Central memory CD8-positive, alpha-beta T cell (primary cell): ENCODE data around the gene HSD17B12.
A peak's percentile ranks its signal among the peaks of the same experiment; 100 is the strongest.
"Not testable (repeated sequence)": the region's sequence is repeated elsewhere in the genome, so short reads cannot be mapped to it uniquely, and the experiment has no call there.

Source experiments
- ATAC-seq: fragments of 150-1000 bp; cut with Tn5 transposase; replicated peaks from 2 replicates; pipeline ENCODE4 v1.10.0; 2022; ENCODE audit warnings: mild to moderate bottlenecking, moderate FRiP score, moderate number of reproducible peaks; ENCODE audit not compliant: poor library complexity, severe bottlenecking; ENCODE audit errors: extremely low read depth
- DNase-seq, 2 donors: peaks; one replicate each; pipeline ENCODE4 v3.0.0; 2021; ENCODE audit warnings: low spot score in 2 of 2
- H3K27ac Mint-ChIP-seq: one replicate; pipeline ENCODE4 v1.8.0; 2022; ENCODE audit warnings: low read depth, mild to moderate bottlenecking, moderate library complexity, mixed read lengths
- H3K27me3 Mint-ChIP-seq: one replicate; pipeline ENCODE4 v1.8.0; 2022; ENCODE audit warnings: mixed read lengths
- H3K36me3 Mint-ChIP-seq: one replicate; pipeline ENCODE4 v1.8.0; 2022; ENCODE audit warnings: mild to moderate bottlenecking, moderate library complexity, mixed read lengths; ENCODE audit not compliant: insufficient read depth
- H3K4me1 Mint-ChIP-seq: one replicate; pipeline ENCODE4 v1.8.0; 2022; ENCODE audit warnings: mixed read lengths
- H3K4me3 Mint-ChIP-seq: one replicate; pipeline ENCODE4 v1.8.0; 2022; ENCODE audit warnings: mild to moderate bottlenecking, moderate library complexity, mixed read lengths
- H3K9me3 Mint-ChIP-seq: one replicate; pipeline ENCODE4 v1.8.0; 2022; ENCODE audit warnings: mixed read lengths

HSD17B12 gene

GRCh38 chr11:43663018-43663417 is 17.5 kb upstream of the HSD17B12 start:
- H3K9me3 Mint-ChIP-seq, H3K27ac Mint-ChIP-seq, DNase-seq: not testable (repeated sequence)

DNA sequence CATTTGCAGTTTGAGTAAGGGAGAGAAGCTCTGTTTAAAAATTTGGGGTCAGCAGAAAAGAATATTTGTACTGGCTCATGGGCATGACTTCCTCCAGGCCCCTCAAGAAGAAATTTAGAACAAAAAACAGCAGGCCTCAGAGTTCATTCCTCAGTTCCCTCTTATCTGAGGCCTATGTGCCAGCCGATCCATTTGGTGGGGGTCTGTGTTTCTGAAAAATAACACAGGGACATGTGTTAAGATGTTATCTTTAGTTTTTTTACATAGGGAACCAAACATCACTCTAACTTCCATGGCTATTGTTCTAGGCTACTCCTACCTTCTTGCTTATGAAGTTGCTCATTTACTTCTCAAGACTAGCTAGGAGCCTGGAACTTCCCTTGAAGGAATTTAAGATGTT is 16.2 kb upstream of the HSD17B12 start:
- no peak for ATAC-seq
- Mint-ChIP-seq H3K9me3 (no peaks in the 10 kb centered on the region), H3K4me1 (no peaks in the 10 kb centered on the region), H3K4me3 (no peak overlapping the region), H3K27ac (no peak overlapping the region), H3K27me3 (peaks cover 49% of the 10 kb centered on the region), H3K36me3 (peaks cover 2% of the 10 kb centered on the region)
- DNase-seq: no peak

More at GRCh38 chr11:43663018-43663417, 17.5 kb upstream of the HSD17B12 start:
- H3K4me3 Mint-ChIP-seq, H3K36me3 Mint-ChIP-seq, ATAC-seq, H3K4me1 Mint-ChIP-seq: not testable (repeated sequence)
- peaks cover 55% of the 10 kb centered on the region for H3K27me3 Mint-ChIP-seq

GRCh38 chr11:43671284-43671683 is 9.3 kb upstream of the HSD17B12 start:
- H3K9me3 Mint-ChIP-seq, H3K36me3 Mint-ChIP-seq, DNase-seq, H3K4me1 Mint-ChIP-seq, H3K4me3 Mint-ChIP-seq, H3K27ac Mint-ChIP-seq, ATAC-seq: not testable (repeated sequence)
- H3K27me3 Mint-ChIP-seq: peaks cover 45% of the 10 kb centered on the region

DNA sequence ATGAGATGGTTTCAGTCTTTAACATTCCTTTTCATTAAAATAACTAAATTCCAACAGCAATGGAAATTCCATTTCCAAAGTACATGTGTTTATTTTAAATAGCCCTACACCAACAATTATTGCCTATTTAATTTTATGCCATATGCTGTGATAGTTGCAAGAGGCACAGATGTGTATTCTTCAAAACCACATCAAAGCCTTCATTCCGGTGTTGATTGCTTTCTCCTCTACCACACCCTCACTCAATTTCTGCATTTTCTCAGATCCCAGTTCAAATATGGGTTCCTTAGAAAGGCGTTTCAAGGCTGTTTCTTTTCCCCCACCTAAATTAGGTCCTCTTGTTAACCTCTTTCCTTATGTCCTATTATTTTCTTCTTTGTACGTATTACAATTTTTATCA is 6.0 kb upstream of the HSD17B12 start:
- no peak for DNase-seq
- no peaks in the 10 kb centered on the region for H3K9me3 Mint-ChIP-seq

GRCh38 chr11:43676933-43677332 is 3.6 kb upstream of the HSD17B12 start:
- Mint-ChIP-seq H3K9me3 (no peaks in the 10 kb centered on the region), H3K4me3 (no peak overlapping the region), H3K27ac (no peak overlapping the region), H3K27me3 (peaks cover 12% of the 10 kb centered on the region), H3K36me3 (peaks cover 8% of the 10 kb centered on the region), H3K4me1 (peaks cover 20% of the 10 kb centered on the region)
- ATAC-seq (no peak), DNase-seq (no peak)

More for the DNA sequence above, 6.0 kb upstream of the HSD17B12 start:
- Mint-ChIP-seq H3K4me1 (no peaks in the 10 kb centered on the region), H3K27me3 (peaks cover 18% of the 10 kb centered on the region), H3K27ac (no peak overlapping the region), H3K4me3 (no peak overlapping the region), H3K36me3 (no peaks in the 10 kb centered on the region)
- ATAC-seq: no peak

DNA sequence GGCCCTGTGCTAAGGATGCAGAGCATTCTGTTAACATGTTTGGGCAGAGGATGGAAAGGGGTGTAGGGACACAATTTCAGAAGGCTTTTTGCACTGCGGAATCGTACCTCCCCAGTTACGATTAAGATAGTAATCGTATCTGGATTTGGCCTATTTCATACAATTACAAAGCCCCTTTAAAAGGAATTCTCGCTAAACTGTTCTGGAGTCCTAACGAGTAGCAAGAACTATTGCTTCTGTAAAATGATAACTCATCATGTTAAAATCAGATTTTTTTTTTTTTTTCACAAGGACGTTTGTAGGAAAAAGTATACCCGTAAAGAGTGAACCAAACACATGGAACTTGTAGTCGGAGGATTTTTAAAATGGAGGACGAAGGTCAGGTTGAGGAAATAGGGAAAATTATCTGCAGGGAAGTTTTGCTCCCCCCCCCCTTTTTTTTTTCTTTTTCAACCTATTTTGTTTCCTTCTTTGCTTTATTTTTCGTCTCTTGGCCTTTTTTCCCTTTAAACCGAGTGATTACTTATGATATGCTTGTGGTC is 934 bp downstream of the HSD17B12 start:
- Mint-ChIP-seq H3K4me1 (peaks cover 25% of the 10 kb centered on the region), H3K27ac (peak overlapping the region; percentile 98), H3K27me3 (no peaks in the 10 kb centered on the region), H3K9me3 (no peaks in the 10 kb centered on the region), H3K36me3 (peaks cover 15% of the 10 kb centered on the region), H3K4me3 (peak overlapping the region; percentile 92)
- no peak for ATAC-seq
- no peak for DNase-seq

GRCh38 chr11:43682081-43682480 is 1.5 kb downstream of the HSD17B12 start:
- H3K4me3 Mint-ChIP-seq: peak overlapping the region; percentile 92
- ATAC-seq, H3K27me3 Mint-ChIP-seq, H3K9me3 Mint-ChIP-seq, DNase-seq: not testable (repeated sequence)
- peaks cover 15% of the 10 kb centered on the region for H3K36me3 Mint-ChIP-seq
- H3K4me1 Mint-ChIP-seq: peaks cover 26% of the 10 kb centered on the region
- peak overlapping the region; percentile 98 for H3K27ac Mint-ChIP-seq

GRCh38 chr11:43685440-43685839 is 4.9 kb downstream of the HSD17B12 start:
- H3K36me3 Mint-ChIP-seq: peaks cover 11% of the 10 kb centered on the region
- no peak for ATAC-seq

GRCh38 chr11:43686207-43686606 is 5.7 kb downstream of the HSD17B12 start:
- H3K27ac Mint-ChIP-seq: no peak overlapping the region
- H3K4me3 Mint-ChIP-seq: no peak overlapping the region
- H3K4me1 Mint-ChIP-seq: peaks cover 30% of the 10 kb centered on the region
- no peak for ATAC-seq
- no peak for DNase-seq
- peaks cover 7% of the 10 kb centered on the region for H3K36me3 Mint-ChIP-seq
- H3K9me3 Mint-ChIP-seq: no peaks in the 10 kb centered on the region
- H3K27me3 Mint-ChIP-seq: no peaks in the 10 kb centered on the region

More at GRCh38 chr11:43685440-43685839, 4.9 kb downstream of the HSD17B12 start:
- Mint-ChIP-seq H3K27me3 (no peaks in the 10 kb centered on the region), H3K27ac (no peak overlapping the region), H3K4me3 (no peak overlapping the region), H3K4me1 (peaks cover 33% of the 10 kb centered on the region), H3K9me3 (no peaks in the 10 kb centered on the region)
- DNase-seq: no peak

- no peaks in the 10 kb centered on the region for H3K9me3 Mint-ChIP-seq
- DNase-seq (no peak), ATAC-seq (no peak)
- H3K4me1 Mint-ChIP-seq: peaks cover 30% of the 10 kb centered on the region
- no peak overlapping the region for H3K27ac Mint-ChIP-seq
- H3K36me3 Mint-ChIP-seq: peaks cover 9% of the 10 kb centered on the region
- H3K27me3 Mint-ChIP-seq: no peaks in the 10 kb centered on the region
- no peak overlapping the region for H3K4me3 Mint-ChIP-seq
Measured at GRCh38 chr11:43687120-43687791, 6.7 kb downstream of the HSD17B12 start.

DNA sequence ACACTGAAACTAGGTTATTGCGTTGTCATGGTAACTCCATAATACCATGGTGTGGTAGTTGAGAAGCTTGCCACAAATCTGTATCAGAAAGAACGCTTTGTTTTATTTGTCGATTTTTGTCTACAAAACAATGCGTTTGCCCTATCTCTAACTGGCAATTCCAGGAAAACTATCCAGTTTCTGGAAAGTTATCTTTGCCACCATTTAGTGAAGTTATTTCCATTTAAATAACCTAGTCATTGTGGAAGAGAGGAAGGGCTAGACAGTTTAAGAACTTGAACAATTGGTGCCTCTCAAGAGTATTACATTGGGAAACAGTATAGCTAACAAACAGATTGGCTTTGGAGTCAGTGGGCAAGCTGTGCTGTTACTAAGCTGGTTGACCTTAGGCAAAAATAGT is 7.9 kb downstream of the HSD17B12 start:
- no peak for ATAC-seq
- H3K9me3 Mint-ChIP-seq: no peaks in the 10 kb centered on the region

GRCh38 chr11:43689167-43689566 is 8.6 kb downstream of the HSD17B12 start:
- Mint-ChIP-seq H3K4me1 (peaks cover 37% of the 10 kb centered on the region), H3K27ac (no peak overlapping the region), H3K9me3 (no peaks in the 10 kb centered on the region), H3K36me3 (peaks cover 7% of the 10 kb centered on the region), H3K4me3 (no peak overlapping the region), H3K27me3 (no peaks in the 10 kb centered on the region)
- ATAC-seq (no peak), DNase-seq (no peak)

More for the DNA sequence above, 7.9 kb downstream of the HSD17B12 start:
- Mint-ChIP-seq H3K4me1 (peaks cover 37% of the 10 kb centered on the region), H3K36me3 (peaks cover 9% of the 10 kb centered on the region), H3K27ac (no peak overlapping the region), H3K4me3 (no peak overlapping the region), H3K27me3 (no peaks in the 10 kb centered on the region)
- DNase-seq: no peak
